Nephron (organoid): ENCODE results near the gene AFF2.
A peak's percentile ranks its signal among the peaks of the same experiment; 100 is the strongest.

ENCODE experiments used
- H3K27ac Mint-ChIP-seq, 3 experiments: 2 replicates each; pipeline ENCODE4 v1.8.0; 2020; ENCODE audit warnings: mixed read lengths in 3 of 3, mild to moderate bottlenecking in 2 of 3, moderate library complexity in 1 of 3
- H3K27me3 Mint-ChIP-seq: 2 replicates; pipeline ENCODE4 v1.8.0; 2021; ENCODE audit warnings: low read depth, mild to moderate bottlenecking, moderate library complexity, mixed read lengths
- H3K36me3 Mint-ChIP-seq: 2 replicates; pipeline ENCODE4 v1.8.0; 2020; ENCODE audit warnings: low read depth, mixed read lengths
- H3K4me1 Mint-ChIP-seq: 2 replicates; pipeline ENCODE4 v1.8.0; 2020; ENCODE audit warnings: mixed read lengths
- H3K4me3 Mint-ChIP-seq, 3 experiments: 2 replicates each; pipeline ENCODE4 v1.8.0; 2020; ENCODE audit warnings: mild to moderate bottlenecking in 3 of 3, mixed read lengths in 3 of 3, moderate library complexity in 2 of 3
- H3K9me3 Mint-ChIP-seq: 2 replicates; pipeline ENCODE4 v1.8.0; 2020; ENCODE audit warnings: mixed read lengths
- TF ChIP-seq, protein P1 (sequence below), 3 experiments: fragments of 200-600 bp; sonication (generic); IDR thresholded peaks; one replicate each; pipeline ENCODE4 v1.5.0; 2021; ENCODE audit warnings: antibody characterized with exemption in 3 of 3; ENCODE audit not compliant: unreplicated experiment in 3 of 3

The AFF2 gene

GRCh38 chrX:148522006-148522405, 21.6 kb downstream of the AFF2 start:
- TF ChIP-seq, protein P1, sequence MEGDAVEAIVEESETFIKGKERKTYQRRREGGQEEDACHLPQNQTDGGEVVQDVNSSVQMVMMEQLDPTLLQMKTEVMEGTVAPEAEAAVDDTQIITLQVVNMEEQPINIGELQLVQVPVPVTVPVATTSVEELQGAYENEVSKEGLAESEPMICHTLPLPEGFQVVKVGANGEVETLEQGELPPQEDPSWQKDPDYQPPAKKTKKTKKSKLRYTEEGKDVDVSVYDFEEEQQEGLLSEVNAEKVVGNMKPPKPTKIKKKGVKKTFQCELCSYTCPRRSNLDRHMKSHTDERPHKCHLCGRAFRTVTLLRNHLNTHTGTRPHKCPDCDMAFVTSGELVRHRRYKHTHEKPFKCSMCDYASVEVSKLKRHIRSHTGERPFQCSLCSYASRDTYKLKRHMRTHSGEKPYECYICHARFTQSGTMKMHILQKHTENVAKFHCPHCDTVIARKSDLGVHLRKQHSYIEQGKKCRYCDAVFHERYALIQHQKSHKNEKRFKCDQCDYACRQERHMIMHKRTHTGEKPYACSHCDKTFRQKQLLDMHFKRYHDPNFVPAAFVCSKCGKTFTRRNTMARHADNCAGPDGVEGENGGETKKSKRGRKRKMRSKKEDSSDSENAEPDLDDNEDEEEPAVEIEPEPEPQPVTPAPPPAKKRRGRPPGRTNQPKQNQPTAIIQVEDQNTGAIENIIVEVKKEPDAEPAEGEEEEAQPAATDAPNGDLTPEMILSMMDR (IDR thresholded peaks at IDR 0.05; ENCODE audit: unreplicated experiment in 3 of 3) = no peak
- Mint-ChIP-seq H3K4me1 (no peaks in the 10 kb centered on the region), H3K27ac (no peak overlapping the region)

DNA sequence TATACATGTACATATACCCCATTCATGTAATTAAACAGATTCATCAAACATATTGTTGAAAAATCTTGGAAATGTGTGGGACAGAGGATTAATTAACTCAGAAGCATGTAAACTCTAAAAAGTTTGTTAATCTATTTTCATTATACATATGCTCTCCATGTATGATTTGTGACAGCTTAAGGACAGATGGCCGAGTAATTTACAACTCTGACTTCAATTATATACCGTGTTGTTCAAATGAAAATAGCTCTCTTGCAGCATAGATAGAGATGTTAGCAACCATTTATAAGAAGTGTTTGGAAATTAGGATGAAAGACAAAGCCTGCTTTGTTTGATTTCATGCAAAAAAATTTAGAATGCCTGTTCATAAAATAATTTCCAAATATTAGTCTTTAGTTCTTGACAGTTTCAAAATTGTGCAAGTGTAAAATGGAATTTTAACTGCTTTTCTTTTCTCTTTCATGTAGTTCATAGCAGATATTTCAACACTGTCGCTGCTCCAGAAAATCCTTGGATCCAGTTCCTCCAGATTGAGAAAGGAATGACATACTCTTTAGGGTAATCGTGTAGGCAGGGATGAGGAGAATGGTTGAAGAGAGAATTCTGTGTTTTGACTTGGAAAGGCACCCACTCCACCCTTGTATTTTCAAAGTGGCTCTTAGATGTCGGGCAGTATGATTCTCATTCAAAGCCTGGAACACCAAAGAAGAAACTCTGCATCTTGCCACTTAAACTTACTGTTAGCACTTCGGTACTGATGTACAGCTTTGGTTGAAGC, 23.1 kb downstream of the AFF2 start:
- Mint-ChIP-seq H3K4me3 (no peak overlapping the region), H3K4me1 (no peaks in the 10 kb centered on the region), H3K27ac (no peak overlapping the region), H3K36me3 (no peaks in the 10 kb centered on the region), H3K9me3 (no peaks in the 10 kb centered on the region), H3K27me3 (no peaks in the 10 kb centered on the region)
- TF ChIP-seq, protein P1 (IDR thresholded peaks at IDR 0.05; ENCODE audit: unreplicated experiment in 3 of 3) = no peak

More at GRCh38 chrX:148522006-148522405, 21.6 kb downstream of the AFF2 start:
- no peak overlapping the region for H3K4me3 Mint-ChIP-seq
- H3K27me3 Mint-ChIP-seq = no peaks in the 10 kb centered on the region
- H3K36me3 Mint-ChIP-seq = no peaks in the 10 kb centered on the region
- H3K9me3 Mint-ChIP-seq = no peaks in the 10 kb centered on the region

GRCh38 chrX:148530464-148531077, 30.2 kb downstream of the AFF2 start:
- H3K27me3 Mint-ChIP-seq = peaks cover under 1% of the 10 kb centered on the region
- no peaks in the 10 kb centered on the region for H3K4me1 Mint-ChIP-seq
- H3K36me3 Mint-ChIP-seq = no peaks in the 10 kb centered on the region
- no peak overlapping the region for H3K27ac Mint-ChIP-seq
- TF ChIP-seq, protein P1 (IDR thresholded peaks at IDR 0.05; ENCODE audit: unreplicated experiment in 3 of 3) = peak; percentile 42 to 56 (median 49)
- H3K9me3 Mint-ChIP-seq = no peaks in the 10 kb centered on the region
- H3K4me3 Mint-ChIP-seq = no peak overlapping the region

- Mint-ChIP-seq H3K36me3 (no peaks in the 10 kb centered on the region), H3K9me3 (no peaks in the 10 kb centered on the region), H3K4me3 (no peak overlapping the region), H3K4me1 (no peaks in the 10 kb centered on the region), H3K27ac (no peak overlapping the region), H3K27me3 (peaks cover 3% of the 10 kb centered on the region)
- TF ChIP-seq, protein P1 (IDR thresholded peaks at IDR 0.05; ENCODE audit: unreplicated experiment in 3 of 3) = no peak
These were observed 33.9 kb downstream of the AFF2 start for GRCh38 chrX:148534291-148534690.

GRCh38 chrX:148535639-148536038, 35.2 kb downstream of the AFF2 start:
- no peaks in the 10 kb centered on the region for H3K36me3 Mint-ChIP-seq
- H3K27ac Mint-ChIP-seq = no peak overlapping the region
- TF ChIP-seq, protein P1 (IDR thresholded peaks at IDR 0.05; ENCODE audit: unreplicated experiment in 3 of 3) = no peak
- H3K9me3 Mint-ChIP-seq = no peaks in the 10 kb centered on the region
- no peak overlapping the region for H3K4me3 Mint-ChIP-seq
- peaks cover 3% of the 10 kb centered on the region for H3K27me3 Mint-ChIP-seq
- no peaks in the 10 kb centered on the region for H3K4me1 Mint-ChIP-seq
